Liver (tissue), 9 donors: ENCODE results near the gene DSCAML1. TPM values are rescaled to one million over a fixed set of nuclear protein-coding genes. Genes with fewer than 3 reads are reported as not detected.

Experiments used
- DNase-seq: peaks from one replicate; pipeline ENCODE4 v3.0.0-alpha.2; 2017; ENCODE audit warnings: low spot score
- H3K27ac ChIP-seq, 2 donors: one replicate each; pipeline ENCODE4 v1.7.0; 2013; ENCODE audit warnings: inconsistent platforms in 2 of 2, low read length in 2 of 2, control low read depth in 1 of 2, low read depth in 1 of 2, mild to moderate bottlenecking in 1 of 2
- H3K27me3 ChIP-seq, 4 donors: one replicate each; pipeline versions ENCODE4 v1.6.1 to v1.7.0; 2013; ENCODE audit warnings: low read length in 3 of 4, inconsistent platforms in 1 of 4, mild to moderate bottlenecking in 1 of 4, moderate library complexity in 1 of 4; ENCODE audit not compliant: control insufficient read depth in 4 of 4, insufficient read depth in 4 of 4
- H3K36me3 ChIP-seq, 4 donors: one replicate each; pipeline versions ENCODE4 v1.6.1 to v1.7.0; 2013; ENCODE audit warnings: low read length in 3 of 4, mild to moderate bottlenecking in 3 of 4, low read depth in 1 of 4, moderate library complexity in 1 of 4; ENCODE audit not compliant: control insufficient read depth in 4 of 4, insufficient read depth in 3 of 4
- H3K4me1 ChIP-seq, 4 donors: one replicate each; pipeline versions ENCODE4 v1.6.1 to v1.7.0; 2013; ENCODE audit warnings: low read length in 3 of 4, mild to moderate bottlenecking in 3 of 4, moderate library complexity in 1 of 4; ENCODE audit not compliant: control insufficient read depth in 4 of 4, insufficient read depth in 4 of 4
- H3K4me3 ChIP-seq, 3 donors: one replicate each; pipeline versions ENCODE4 v1.6.1 to v1.7.0; 2013; ENCODE audit warnings: low read length in 3 of 3, control low read depth in 1 of 3, low read depth in 1 of 3, mild to moderate bottlenecking in 1 of 3
- H3K9ac ChIP-seq, 2 donors: one replicate each; pipeline ENCODE4 v1.7.0; 2013; ENCODE audit warnings: low read length in 2 of 2, mild to moderate bottlenecking in 2 of 2, moderate library complexity in 2 of 2, control low read depth in 1 of 2, low read depth in 1 of 2
- H3K9me3 ChIP-seq, 4 donors: one replicate each; pipeline versions ENCODE4 v1.6.1 to v1.7.0; 2013; ENCODE audit warnings: low read length in 3 of 4; ENCODE audit not compliant: control insufficient read depth in 4 of 4
- FOXA2 ChIP-seq: IDR thresholded peaks from 2 replicates; pipeline ENCODE4 v1.6.1; 2016; ENCODE audit warnings: antibody characterized with exemption
- GABPA ChIP-seq, 2 donors: IDR thresholded peaks in 1 of 2; conservative IDR thresholded peaks in 1 of 2; 2 replicates each; pipeline ENCODE4 v1.6.1; 2016; ENCODE audit warnings: antibody characterized with exemption in 2 of 2, mild to moderate bottlenecking in 1 of 2, moderate library complexity in 1 of 2
- HNF4G ChIP-seq: IDR thresholded peaks from 2 replicates; pipeline ENCODE4 v1.6.1; 2016; ENCODE audit warnings: antibody characterized with exemption
- RAD21 ChIP-seq, 2 donors: IDR thresholded peaks; 2 replicates each; pipeline ENCODE4 v1.6.1; 2016; ENCODE audit warnings: antibody characterized with exemption in 2 of 2, mild to moderate bottlenecking in 2 of 2
- YY1 ChIP-seq: IDR thresholded peaks from 2 replicates; pipeline ENCODE4 v1.6.1; 2016; ENCODE audit warnings: antibody characterized with exemption, mild to moderate bottlenecking
- WGBS: extraction: QIAGEN DNeasy Blood & Tissue Kit; methylation state at CpG from one replicate; pipeline ENCODE4 v1.1.7; 2013; 5-methylcytosine and 5-hydroxymethylcytosine counted together
- polyA plus RNA-seq, 2 donors: library from polyadenylated mRNA; stranded (reverse) in 1 of 2; unstranded in 1 of 2; fragments of 200-250 nt in 1 of 2; fragments of >200 nt in 1 of 2; fragmentation: Nextera tagmentation in 1 of 2; extraction: Ambion mirVana in 1 of 2; gene quantifications; one replicate each; pipeline versions ENCODE4 v1.2.1 to v1.2.3, GENCODE V29; 2013 to 2015
- total RNA-seq, 2 donors: library from RNA; depleted of rRNA; stranded (reverse); fragments of >200 nt; gene quantifications; one replicate each; pipeline ENCODE4 v1.2.3, GENCODE V29; 2014
- TF ChIP-seq, protein P1 (sequence below): fragments of 150-350 bp; IDR thresholded peaks from 2 replicates; pipeline ENCODE4 v1.5.1; 2017; ENCODE audit warnings: improper control_type of control experiment, low read depth, low read length; ENCODE audit not compliant: missing input control
- TF ChIP-seq, protein P2 (sequence below): IDR thresholded peaks from 2 replicates; pipeline ENCODE4 v1.6.1; 2016; ENCODE audit warnings: antibody characterized with exemption
- TF ChIP-seq, protein P3 (sequence below): IDR thresholded peaks from 2 replicates; pipeline ENCODE4 v1.6.1; 2016; ENCODE audit warnings: antibody characterized with exemption
- TF ChIP-seq, protein P4 (sequence below): IDR thresholded peaks from 2 replicates; pipeline ENCODE4 v1.6.1; 2016; ENCODE audit warnings: antibody characterized with exemption, mild to moderate bottlenecking
- donor health status: healthy.
- donor health status: healthy.
- donor health status: healthy.
- donor health status: healthy.
- donor health status: healthy.

Gene DSCAML1
- total and polyA plus RNA-seq, 4 donors: 0.07 to 0.42 (median 0.20) TPM

DNA sequence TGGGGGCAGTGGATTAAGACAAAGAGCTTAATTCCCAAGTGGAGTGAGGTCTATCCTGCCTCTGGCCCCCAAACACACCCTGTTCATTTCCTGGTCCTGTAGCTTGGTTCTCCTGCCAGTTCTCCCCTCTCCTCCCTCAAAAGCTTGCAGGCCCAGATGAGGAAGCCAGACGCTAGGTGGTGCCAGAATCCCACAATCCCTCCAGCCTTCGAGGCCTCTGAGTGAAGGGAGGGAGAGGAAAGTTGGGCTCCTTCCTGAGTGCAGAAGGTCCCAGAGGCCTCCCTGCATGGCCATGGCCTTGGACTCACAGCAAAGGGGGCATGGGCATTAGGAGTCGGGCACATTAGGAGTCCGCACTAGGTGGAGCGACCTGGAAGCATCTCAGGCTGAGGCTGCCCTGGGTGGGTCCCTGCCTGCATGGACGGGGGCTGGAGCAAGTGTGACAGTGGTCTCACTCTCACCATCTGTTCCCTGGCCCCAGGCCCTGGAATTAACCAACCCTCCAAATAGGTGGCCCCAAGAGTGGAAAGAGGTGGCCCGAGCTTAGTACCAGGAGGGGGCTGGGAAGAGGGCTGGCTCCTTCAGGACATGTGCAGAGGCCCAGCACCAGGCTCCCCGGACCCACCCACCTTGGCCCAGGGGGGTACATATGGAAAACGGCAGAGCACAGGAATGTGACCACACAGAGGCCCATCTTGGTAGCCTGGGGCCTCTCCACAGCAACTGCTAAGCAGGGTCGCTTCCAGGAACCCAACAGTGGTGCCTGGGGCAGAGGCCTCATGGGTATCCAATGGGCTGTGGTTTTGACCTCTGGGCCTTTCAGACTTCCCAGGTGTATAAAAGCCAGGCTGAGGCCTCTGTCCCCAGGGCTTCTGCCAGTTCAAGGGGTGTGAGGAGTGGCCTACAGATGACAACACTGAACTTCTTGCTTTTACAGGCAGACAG is 22.4 kb upstream of the DSCAML1 start:
- Histone ChIP-seq H3K9ac (no peak overlapping the region), H3K36me3 (no peaks in the 10 kb centered on the region), H3K9me3 (no peaks in the 10 kb centered on the region), H3K4me1 (peaks cover 0 to 13% (median 5%) of the 10 kb centered on the region in 4 donors), H3K27ac (no peak overlapping the region), H3K27me3 (no peaks in the 10 kb centered on the region), H3K4me3 (no peak overlapping the region)
- DNase-seq: no peak
- TF ChIP-seq, protein P1, sequence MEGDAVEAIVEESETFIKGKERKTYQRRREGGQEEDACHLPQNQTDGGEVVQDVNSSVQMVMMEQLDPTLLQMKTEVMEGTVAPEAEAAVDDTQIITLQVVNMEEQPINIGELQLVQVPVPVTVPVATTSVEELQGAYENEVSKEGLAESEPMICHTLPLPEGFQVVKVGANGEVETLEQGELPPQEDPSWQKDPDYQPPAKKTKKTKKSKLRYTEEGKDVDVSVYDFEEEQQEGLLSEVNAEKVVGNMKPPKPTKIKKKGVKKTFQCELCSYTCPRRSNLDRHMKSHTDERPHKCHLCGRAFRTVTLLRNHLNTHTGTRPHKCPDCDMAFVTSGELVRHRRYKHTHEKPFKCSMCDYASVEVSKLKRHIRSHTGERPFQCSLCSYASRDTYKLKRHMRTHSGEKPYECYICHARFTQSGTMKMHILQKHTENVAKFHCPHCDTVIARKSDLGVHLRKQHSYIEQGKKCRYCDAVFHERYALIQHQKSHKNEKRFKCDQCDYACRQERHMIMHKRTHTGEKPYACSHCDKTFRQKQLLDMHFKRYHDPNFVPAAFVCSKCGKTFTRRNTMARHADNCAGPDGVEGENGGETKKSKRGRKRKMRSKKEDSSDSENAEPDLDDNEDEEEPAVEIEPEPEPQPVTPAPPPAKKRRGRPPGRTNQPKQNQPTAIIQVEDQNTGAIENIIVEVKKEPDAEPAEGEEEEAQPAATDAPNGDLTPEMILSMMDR: peak; percentile 17
- peak; percentile 60 to 72 for TF ChIP-seq RAD21 (IDR thresholded peaks at IDR 0.05)
- TF ChIP-seq, protein P2, sequence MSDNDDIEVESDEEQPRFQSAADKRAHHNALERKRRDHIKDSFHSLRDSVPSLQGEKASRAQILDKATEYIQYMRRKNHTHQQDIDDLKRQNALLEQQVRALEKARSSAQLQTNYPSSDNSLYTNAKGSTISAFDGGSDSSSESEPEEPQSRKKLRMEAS: no peak
- 79% methylated on average over 10 of the region's 10 CpGs for WGBS

DNA sequence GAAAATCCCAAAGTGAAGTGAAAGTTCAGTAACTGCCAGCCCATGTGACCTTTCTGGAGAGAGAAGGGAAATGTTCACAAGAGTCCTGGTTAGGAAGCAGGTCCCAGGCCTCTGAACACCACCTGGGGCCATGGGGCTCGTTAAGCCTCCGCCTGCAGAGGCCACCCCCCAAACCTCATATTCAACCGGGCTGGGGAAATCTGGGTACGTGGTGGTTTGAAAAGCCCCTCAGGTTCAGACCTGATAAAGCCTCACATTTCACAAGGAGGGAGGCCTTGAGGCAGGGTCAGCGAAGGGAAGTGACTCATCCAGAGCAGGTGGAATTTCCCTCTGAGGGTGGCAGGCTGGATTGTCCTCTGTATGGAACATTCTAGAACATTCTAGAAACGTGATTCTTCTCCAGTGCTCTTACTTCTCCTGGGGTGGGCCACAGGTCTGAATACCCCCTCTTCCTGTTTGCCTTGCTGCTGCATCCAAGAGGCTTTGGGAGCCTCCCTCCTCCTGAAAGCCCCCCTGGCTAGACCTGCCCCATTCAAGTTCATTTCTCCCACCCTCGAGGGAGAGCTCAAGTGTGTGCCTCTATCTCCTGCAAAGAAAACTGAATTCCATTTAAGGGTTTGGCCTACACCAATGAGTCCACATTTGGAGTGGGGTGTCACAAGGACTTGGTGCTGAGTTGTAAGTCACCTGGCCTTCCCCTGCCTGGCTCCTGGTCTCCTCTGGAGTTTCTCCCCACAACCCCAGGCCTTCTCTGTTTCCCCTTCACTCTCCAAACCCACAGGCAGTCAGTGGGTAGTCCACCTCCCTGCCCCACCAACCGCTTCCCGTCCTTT is 21.2 kb upstream of the DSCAML1 start:
- no peak overlapping the region for H3K9ac ChIP-seq
- H3K36me3 ChIP-seq: no peaks in the 10 kb centered on the region
- H3K9me3 ChIP-seq: no peaks in the 10 kb centered on the region
- TF ChIP-seq, protein P3, sequence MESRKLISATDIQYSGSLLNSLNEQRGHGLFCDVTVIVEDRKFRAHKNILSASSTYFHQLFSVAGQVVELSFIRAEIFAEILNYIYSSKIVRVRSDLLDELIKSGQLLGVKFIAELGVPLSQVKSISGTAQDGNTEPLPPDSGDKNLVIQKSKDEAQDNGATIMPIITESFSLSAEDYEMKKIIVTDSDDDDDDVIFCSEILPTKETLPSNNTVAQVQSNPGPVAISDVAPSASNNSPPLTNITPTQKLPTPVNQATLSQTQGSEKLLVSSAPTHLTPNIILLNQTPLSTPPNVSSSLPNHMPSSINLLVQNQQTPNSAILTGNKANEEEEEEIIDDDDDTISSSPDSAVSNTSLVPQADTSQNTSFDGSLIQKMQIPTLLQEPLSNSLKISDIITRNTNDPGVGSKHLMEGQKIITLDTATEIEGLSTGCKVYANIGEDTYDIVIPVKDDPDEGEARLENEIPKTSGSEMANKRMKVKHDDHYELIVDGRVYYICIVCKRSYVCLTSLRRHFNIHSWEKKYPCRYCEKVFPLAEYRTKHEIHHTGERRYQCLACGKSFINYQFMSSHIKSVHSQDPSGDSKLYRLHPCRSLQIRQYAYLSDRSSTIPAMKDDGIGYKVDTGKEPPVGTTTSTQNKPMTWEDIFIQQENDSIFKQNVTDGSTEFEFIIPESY: no peak
- no peak for TF ChIP-seq GABPA (IDR thresholded peaks at IDR 0.05 in 1 of 2, conservative IDR thresholded peaks at IDR 0.05 in 1 of 2)
- TF ChIP-seq, protein P4, sequence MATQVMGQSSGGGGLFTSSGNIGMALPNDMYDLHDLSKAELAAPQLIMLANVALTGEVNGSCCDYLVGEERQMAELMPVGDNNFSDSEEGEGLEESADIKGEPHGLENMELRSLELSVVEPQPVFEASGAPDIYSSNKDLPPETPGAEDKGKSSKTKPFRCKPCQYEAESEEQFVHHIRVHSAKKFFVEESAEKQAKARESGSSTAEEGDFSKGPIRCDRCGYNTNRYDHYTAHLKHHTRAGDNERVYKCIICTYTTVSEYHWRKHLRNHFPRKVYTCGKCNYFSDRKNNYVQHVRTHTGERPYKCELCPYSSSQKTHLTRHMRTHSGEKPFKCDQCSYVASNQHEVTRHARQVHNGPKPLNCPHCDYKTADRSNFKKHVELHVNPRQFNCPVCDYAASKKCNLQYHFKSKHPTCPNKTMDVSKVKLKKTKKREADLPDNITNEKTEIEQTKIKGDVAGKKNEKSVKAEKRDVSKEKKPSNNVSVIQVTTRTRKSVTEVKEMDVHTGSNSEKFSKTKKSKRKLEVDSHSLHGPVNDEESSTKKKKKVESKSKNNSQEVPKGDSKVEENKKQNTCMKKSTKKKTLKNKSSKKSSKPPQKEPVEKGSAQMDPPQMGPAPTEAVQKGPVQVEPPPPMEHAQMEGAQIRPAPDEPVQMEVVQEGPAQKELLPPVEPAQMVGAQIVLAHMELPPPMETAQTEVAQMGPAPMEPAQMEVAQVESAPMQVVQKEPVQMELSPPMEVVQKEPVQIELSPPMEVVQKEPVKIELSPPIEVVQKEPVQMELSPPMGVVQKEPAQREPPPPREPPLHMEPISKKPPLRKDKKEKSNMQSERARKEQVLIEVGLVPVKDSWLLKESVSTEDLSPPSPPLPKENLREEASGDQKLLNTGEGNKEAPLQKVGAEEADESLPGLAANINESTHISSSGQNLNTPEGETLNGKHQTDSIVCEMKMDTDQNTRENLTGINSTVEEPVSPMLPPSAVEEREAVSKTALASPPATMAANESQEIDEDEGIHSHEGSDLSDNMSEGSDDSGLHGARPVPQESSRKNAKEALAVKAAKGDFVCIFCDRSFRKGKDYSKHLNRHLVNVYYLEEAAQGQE: no peak
- TF ChIP-seq YY1: no peak
- TF ChIP-seq, protein P1: no peak
- TF ChIP-seq FOXA2: no peak
- TF ChIP-seq HNF4G: no peak
- no peak for DNase-seq
- no peak overlapping the region for H3K4me3 ChIP-seq
- peak overlapping the region in 1 of 2 donors; percentile 23 for H3K27ac ChIP-seq
- no peaks in the 10 kb centered on the region for H3K27me3 ChIP-seq
- H3K4me1 ChIP-seq: peaks cover 0 to 8% (median 3%) of the 10 kb centered on the region in 4 donors
- 63% methylated on average over 9 of the region's 9 CpGs for WGBS
